H1 (cell line): ENCODE results near the gene PLEKHM1. TPM values are rescaled to one million over a fixed set of nuclear protein-coding genes. Genes with fewer than 3 reads are reported as not detected.

Experiments used
- CTCF ChIA-PET: fragments of 300-600 bp; sonication (Branson Sonifier 250); formaldehyde crosslinking; loops from one replicate; lab custom pipeline; 2021; ENCODE audit not compliant: partially characterized antibody; lab: Charles Lee
- POLR2A ChIA-PET: fragments of 300-600 bp; sonication (Branson Sonifier 250); formaldehyde crosslinking; loops from one replicate; lab custom pipeline; 2021; ENCODE audit warnings: inconsistent platforms; ENCODE audit not compliant: partially characterized antibody; lab: Charles Lee
- DNase-seq, 2 experiments: peaks; one replicate each; pipeline versions ENCODE4 v3.0.0 to v3.0.0-alpha.2; 2010 to 2022; ENCODE audit warnings: low spot score in 2 of 2, low read depth in 1 of 2, mixed read lengths in 1 of 2
- FAIRE-seq: peaks from 2 replicates; lab custom pipeline; 2011; peaks lifted over from hg19 to GRCh38; lab: Jason Lieb, UNC
- H2AFZ ChIP-seq: 2 replicates; pipeline ENCODE4 v1.8.1; 2012; ENCODE audit warnings: low read length, inconsistent platforms
- H2AK5ac ChIP-seq: 2 replicates; pipeline ENCODE4 v1.6.1; 2013; ENCODE audit warnings: low read depth, low read length
- H2BK120ac ChIP-seq: replicated peaks from 2 replicates; pipeline ENCODE3; 2013; ENCODE audit warnings: low read depth, low read length, inconsistent platforms
- H2BK12ac ChIP-seq: 2 replicates; pipeline ENCODE4 v1.6.1; 2013; ENCODE audit warnings: low read depth, low read length
- H2BK15ac ChIP-seq: 2 replicates; pipeline ENCODE4 v1.6.1; 2013; ENCODE audit warnings: low read length
- H2BK20ac ChIP-seq: 2 replicates; pipeline ENCODE4 v1.6.1; 2013; ENCODE audit warnings: low read length
- H2BK5ac ChIP-seq: 2 replicates; pipeline ENCODE4 v1.6.1; 2013; ENCODE audit warnings: low read depth, low read length
- H3K14ac ChIP-seq: 2 replicates; pipeline ENCODE4 v1.6.1; 2013; ENCODE audit warnings: inconsistent platforms; ENCODE audit not compliant: insufficient read length
- H3K18ac ChIP-seq: 2 replicates; pipeline ENCODE4 v1.6.1; 2013; ENCODE audit warnings: low read length; ENCODE audit errors: extremely low read depth
- H3K23ac ChIP-seq: 2 replicates; pipeline ENCODE4 v1.6.1; 2013; ENCODE audit warnings: inconsistent platforms; ENCODE audit not compliant: insufficient read length
- H3K23me2 ChIP-seq: 2 replicates; pipeline ENCODE4 v1.6.1; 2013; ENCODE audit warnings: low read depth, low read length
- H3K27ac ChIP-seq: 2 replicates; pipeline ENCODE4 v1.6.1; 2011; ENCODE audit warnings: low read depth, low read length, inconsistent platforms
- H3K27me3 ChIP-seq, 4 experiments: replicated peaks in 1 of 4; 1 replicate in 1 of 4; 2 replicates in 3 of 4; pipeline versions ENCODE4 v1.6.1 to v1.8.1; 2011 to 2013; ENCODE audit warnings: low read length in 3 of 4, mild to moderate bottlenecking in 3 of 4, inconsistent platforms in 2 of 4, mixed read lengths in 2 of 4, moderate library complexity in 1 of 4; ENCODE audit not compliant: control insufficient read depth in 3 of 4, insufficient read depth in 3 of 4; ENCODE audit errors: extremely low read depth in 1 of 4
- H3K36me3 ChIP-seq, 4 experiments: 2 replicates each; pipeline versions ENCODE4 v1.6.1 to v1.8.1; 2011 to 2013; ENCODE audit warnings: mild to moderate bottlenecking in 4 of 4, low read length in 3 of 4, moderate library complexity in 2 of 4, control low read depth in 1 of 4, inconsistent platforms in 1 of 4; ENCODE audit not compliant: insufficient read depth in 4 of 4, control insufficient read depth in 2 of 4
- H3K4ac ChIP-seq: replicated peaks from 2 replicates; pipeline ENCODE3; 2013; ENCODE audit warnings: low read length, low read depth, mixed read lengths, inconsistent platforms; ENCODE audit not compliant: insufficient read length
- H3K4me1 ChIP-seq, 4 experiments: replicated peaks in 1 of 4; 1 replicate in 1 of 4; 2 replicates in 3 of 4; pipeline versions ENCODE4 v1.6.1 to v1.8.1; 2011 to 2013; ENCODE audit warnings: low read length in 3 of 4, inconsistent platforms in 2 of 4, mixed read lengths in 1 of 4; ENCODE audit not compliant: insufficient read depth in 4 of 4, control insufficient read depth in 3 of 4
- H3K4me2 ChIP-seq, 2 experiments: 2 replicates each; pipeline versions ENCODE4 v1.6.1 to v1.8.1; 2011 to 2013; ENCODE audit warnings: low read depth in 2 of 2, low read length in 2 of 2, control low read depth in 1 of 2, inconsistent platforms in 1 of 2, mild to moderate bottlenecking in 1 of 2; ENCODE audit not compliant: insufficient read depth in 1 of 2
- H3K4me3 ChIP-seq, 4 experiments: fragments of 200-600, 300-600 bp in 1 of 4; sonication (generic), shearing (Covaris generic), sonication (Bioruptor Twin) in 1 of 4; 2 replicates each; pipeline versions ENCODE4 v1.5.1 to v1.8.1; 2011 to 2016; ENCODE audit warnings: low read length in 4 of 4, low read depth in 3 of 4, control low read depth in 2 of 4, inconsistent platforms in 2 of 4, mild to moderate bottlenecking in 2 of 4, mixed read lengths in 1 of 4, moderate library complexity in 1 of 4; ENCODE audit not compliant: insufficient read depth in 2 of 4; ENCODE audit errors: extremely low read depth in 1 of 4
- H3K56ac ChIP-seq: replicated peaks from 2 replicates; pipeline ENCODE3; 2013; ENCODE audit warnings: low read depth, mild to moderate bottlenecking, mixed read lengths, low read length, inconsistent platforms; ENCODE audit not compliant: insufficient read length
- H3K79me1 ChIP-seq: 2 replicates; pipeline ENCODE4 v1.6.1; 2013; ENCODE audit warnings: low read depth, low read length, control low read depth
- H3K79me2 ChIP-seq, 2 experiments: 2 replicates each; pipeline versions ENCODE4 v1.6.1 to v1.8.1; 2012 to 2013; ENCODE audit warnings: low read length in 2 of 2, mild to moderate bottlenecking in 2 of 2, inconsistent platforms in 1 of 2; ENCODE audit not compliant: insufficient read depth in 2 of 2, control insufficient read depth in 1 of 2
- H3K9ac ChIP-seq, 4 experiments: replicated peaks in 1 of 4; 1 replicate in 1 of 4; 2 replicates in 3 of 4; pipeline versions ENCODE4 v1.6.1 to v1.8.1; 2011 to 2013; ENCODE audit warnings: low read depth in 3 of 4, low read length in 3 of 4, control low read depth in 2 of 4, mild to moderate bottlenecking in 2 of 4, moderate library complexity in 2 of 4, inconsistent platforms in 1 of 4; ENCODE audit errors: extremely low read depth in 1 of 4
- H3K9me3 ChIP-seq, 2 experiments: 2 replicates each; pipeline versions ENCODE4 v1.6.1 to v1.8.1; 2012 to 2013; ENCODE audit warnings: mild to moderate bottlenecking in 2 of 2, moderate library complexity in 2 of 2, control low read depth in 1 of 2, inconsistent platforms in 1 of 2, low read depth in 1 of 2, low read length in 1 of 2, mixed read lengths in 1 of 2; ENCODE audit not compliant: insufficient read depth in 2 of 2
- H4K20me1 ChIP-seq, 2 experiments: replicated peaks in 1 of 2; 2 replicates each; pipeline versions ENCODE3 to v1.8.1; 2011 to 2013; ENCODE audit warnings: inconsistent platforms in 2 of 2, low read length in 2 of 2, mild to moderate bottlenecking in 1 of 2; ENCODE audit not compliant: insufficient read depth in 2 of 2, control insufficient read depth in 1 of 2
- H4K5ac ChIP-seq: 2 replicates; pipeline ENCODE4 v1.6.1; 2013; ENCODE audit warnings: low read length, low read depth, mixed read lengths, inconsistent platforms; ENCODE audit not compliant: insufficient read length
- H4K8ac ChIP-seq: 2 replicates; pipeline ENCODE4 v1.8.0; 2013; ENCODE audit warnings: mild to moderate bottlenecking, moderate library complexity, low read length, inconsistent platforms; ENCODE audit not compliant: insufficient read depth; ENCODE audit errors: extremely low read depth
- H4K91ac ChIP-seq: replicated peaks from 2 replicates; pipeline ENCODE3; 2013; ENCODE audit warnings: low read length, mixed read lengths, inconsistent platforms; ENCODE audit not compliant: insufficient read length
- ASH2L ChIP-seq: fragments of 200-600, 300-600 bp; sonication (generic); IDR thresholded peaks from one replicate; pipeline ENCODE4 v1.7.1; 2017; ENCODE audit warnings: low read length
- BRCA1 ChIP-seq: IDR thresholded peaks from 2 replicates; pipeline ENCODE4 v1.6.1; 2012; ENCODE audit warnings: low read depth, low read length, improper control_type of control experiment
- CBX5 ChIP-seq: fragments of 300-800, 300-1000 bp; sonication (generic); IDR thresholded peaks from 2 replicates; pipeline ENCODE4 v1.7.1; 2016; ENCODE audit warnings: antibody characterized with exemption, low read length, low read depth
- CHD1 ChIP-seq: IDR thresholded peaks from 2 replicates; pipeline ENCODE4 v1.6.1; 2012; ENCODE audit warnings: low read depth, low read length, improper control_type of control experiment
- CHD2 ChIP-seq: IDR thresholded peaks from 2 replicates; pipeline ENCODE4 v1.6.1; 2012; ENCODE audit warnings: low read length, improper control_type of control experiment
- E2F6 ChIP-seq: IDR thresholded peaks from 2 replicates; pipeline ENCODE4 v1.6.1; 2012; ENCODE audit warnings: inconsistent platforms
- GABPA ChIP-seq: IDR thresholded peaks from 2 replicates; pipeline ENCODE4 v1.6.1; 2011; ENCODE audit warnings: mild to moderate bottlenecking, low read length, moderate library complexity, borderline replicate concordance; ENCODE audit not compliant: insufficient read depth
- HDAC2 ChIP-seq, 2 experiments: fragments of 300-600 bp in 1 of 2; sonication (generic) in 1 of 2; IDR thresholded peaks; 2 replicates each; pipeline ENCODE4 v1.6.1; 2011 to 2012; ENCODE audit warnings: low read depth in 2 of 2, low read length in 2 of 2, mild to moderate bottlenecking in 2 of 2, moderate library complexity in 2 of 2, borderline replicate concordance in 1 of 2, inconsistent platforms in 1 of 2
- KDM4A ChIP-seq: IDR thresholded peaks from one replicate; pipeline ENCODE4 v1.7.1; 2012; ENCODE audit warnings: low read depth, mild to moderate bottlenecking, moderate library complexity, low read length, inconsistent platforms; ENCODE audit not compliant: severe bottlenecking
- RBBP5 ChIP-seq: IDR thresholded peaks from 2 replicates; pipeline ENCODE4 v1.7.1; 2012; ENCODE audit warnings: low read depth, mild to moderate bottlenecking, inconsistent platforms, low read length, moderate library complexity, borderline replicate concordance
- SAP30 ChIP-seq: fragments of 300-600 bp; sonication (generic); IDR thresholded peaks from 2 replicates; pipeline ENCODE4 v1.7.1; 2012; ENCODE audit warnings: low read length, moderate library complexity, mild to moderate bottlenecking, inconsistent platforms; ENCODE audit not compliant: insufficient read depth, insufficient replicate concordance
- SIX5 ChIP-seq: IDR thresholded peaks from 2 replicates; pipeline ENCODE4 v1.6.1; 2011; ENCODE audit warnings: mild to moderate bottlenecking, low read depth, low read length
- TBP ChIP-seq: IDR thresholded peaks from 2 replicates; pipeline ENCODE4 v1.6.1; 2011; ENCODE audit warnings: low read depth, low read length, improper control_type of control experiment
- WGBS, 2 experiments: shearing (Covaris generic) in 1 of 2; methylation state at CpG; one replicate each; pipeline versions ENCODE4 v1.1.6 to v1.1.7; 2013 to 2015; ENCODE audit warnings: low lambda C conversion rate in 2 of 2, mixed read lengths in 2 of 2, inconsistent platforms in 1 of 2, low coverage in 1 of 2, missing lambda C conversion rate in 1 of 2; ENCODE audit not compliant: insufficient replicate concordance in 2 of 2, insufficient coverage in 1 of 2, insufficient read length in 1 of 2; ENCODE audit errors: extremely low coverage in 1 of 2, missing lambda C conversion rate in 1 of 2; 5-methylcytosine and 5-hydroxymethylcytosine counted together
- polyA plus RNA-seq, 7 experiments: library from polyadenylated mRNA; depleted of rRNA in 3 of 7; stranded (reverse) in 5 of 7; unstranded in 2 of 7; fragments of >200 nt in 5 of 7; fragments of 200-250 nt in 2 of 7; gene quantifications; 1 replicate in 5 of 7; 2 replicates in 1 of 7; 4 replicates in 1 of 7; pipeline versions ENCODE4 v1.2.1 to v1.2.3, GENCODE V29; 2011 to 2013; ENCODE audit warnings: missing spikeins in 2 of 7, mixed read lengths in 2 of 7
- total RNA-seq: library from RNA; stranded (reverse); fragmentation: NEBNext Ultra II Directional; extraction: Animal tissue kit (Norgen Biotek cat#: 25700); gene quantifications from 2 replicates; pipeline ENCODE4 v1.2.1, GENCODE V29; 2021

Gene PLEKHM1
- total and polyA plus RNA-seq, 2 of the 8 experiments (the other 6 are each of a cell fraction or from before 2014, with no cell fraction given) = 7.6 to 17.9 TPM

- Histone ChIP-seq H2BK15ac (no peak overlapping the region), H2BK5ac (no peak overlapping the region), H3K27me3 (no peaks in the 10 kb centered on the region), H3K4ac (no peak overlapping the region), H3K36me3 (peaks cover 0 to 7% (median 0%) of the 10 kb centered on the region in 4 experiments; a peak in 1 of 8 replicates), H3K4me1 (peaks cover 0 to 4% (median 3%) of the 10 kb centered on the region in 4 experiments; a peak in 4 of 7 replicates), H3K23me2 (no peaks in the 10 kb centered on the region), H2BK20ac (no peak overlapping the region), H2AFZ (no peak overlapping the region), H4K91ac (no peak overlapping the region), H3K9ac (no peak overlapping the region), H3K4me3 (no peak overlapping the region), H2BK120ac (no peak overlapping the region), H3K79me1 (no peaks in the 10 kb centered on the region), H4K20me1 (no peaks in the 10 kb centered on the region), H3K23ac (no peak overlapping the region), H3K9me3 (peaks cover 0 to 4% of the 10 kb centered on the region in 2 experiments; a peak in 1 of 4 replicates), H4K8ac (no peak overlapping the region), H3K56ac (no peak overlapping the region), H3K79me2 (no peaks in the 10 kb centered on the region), H2AK5ac (no peak overlapping the region), H3K14ac (no peak overlapping the region), H2BK12ac (no peak overlapping the region), H3K27ac (no peak overlapping the region), H4K5ac (no peak overlapping the region), H3K18ac (no peak overlapping the region), H3K4me2 (no peak overlapping the region)
- DNase-seq (no peak), FAIRE-seq (no peak)
- POLR2A ChIA-PET = interaction anchor here (1.4 to 4.7 kb wide), 3 partner anchors 15 to 161 kb away, joined by 3 to 25 read pairs (median 4); no protein-coding TSS in a partner anchor
- WGBS, 2 experiments = 92% methylated on average over 5 of the region's 5 CpGs; no CpG with 5 or more reads in 1 of the 2 experiments
- CTCF ChIA-PET = interaction anchor here (0.8 to 21.9 kb wide), 15 partner anchors 9 to 182 kb away, joined by 3 to 579 read pairs (median 4); partner anchors contain the start of genes ARHGAP27, MAP3K14 and SPATA32
- TF ChIP-seq CHD2 (no peak), E2F6 (no peak), HDAC2 (IDR thresholded peaks at IDR 0.05; ENCODE audit: borderline replicate concordance in 1 of 2, low read depth in 2 of 2, low read length in 2 of 2) (no peak), ASH2L (no peak), SIX5 (no peak), KDM4A (no peak), CBX5 (no peak), CHD1 (no peak), SAP30 (no peak), BRCA1 (no peak), GABPA (no peak), RBBP5 (no peak), TBP (no peak)
Measured at GRCh38 chr17:45397796-45398195, 92.7 kb downstream of the PLEKHM1 start.
